ENCODE data around the gene FBLN2.

Gene FBLN2

DNA sequence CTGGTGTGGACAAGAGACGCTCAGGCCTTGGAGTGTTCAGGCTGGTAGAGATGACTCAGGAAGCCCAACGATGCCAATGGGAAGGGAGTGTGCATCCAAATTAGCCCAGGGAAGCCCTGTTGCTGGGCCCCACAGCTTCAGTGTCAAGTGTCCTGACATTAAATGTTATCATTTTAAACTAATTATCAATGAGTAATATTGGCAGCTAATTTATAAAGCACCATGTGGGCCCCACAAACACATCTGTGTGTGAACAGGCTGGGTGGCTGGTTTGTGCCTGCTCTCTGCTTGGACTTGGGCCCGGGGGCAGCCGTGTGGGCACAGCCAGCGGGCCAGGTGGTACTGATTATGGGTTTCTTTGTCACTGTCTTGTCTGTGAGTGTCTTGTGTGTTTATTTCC, 15.0 kb downstream of the FBLN2 start:
- TF ChIP-seq YY1 (IDR thresholded peaks at IDR 0.05; ENCODE audit: low read depth) (no peak), FOXM1 (IDR thresholded peaks at IDR 0.05; ENCODE audit: borderline replicate concordance, low read depth) (no peak), NFIC (IDR thresholded peaks at IDR 0.05) (no peak), ZBTB7A (IDR thresholded peaks at IDR 0.05; ENCODE audit: low read depth) (no peak), TCF12 (IDR thresholded peaks at IDR 0.05; ENCODE audit: low read depth) (no peak)

DNA sequence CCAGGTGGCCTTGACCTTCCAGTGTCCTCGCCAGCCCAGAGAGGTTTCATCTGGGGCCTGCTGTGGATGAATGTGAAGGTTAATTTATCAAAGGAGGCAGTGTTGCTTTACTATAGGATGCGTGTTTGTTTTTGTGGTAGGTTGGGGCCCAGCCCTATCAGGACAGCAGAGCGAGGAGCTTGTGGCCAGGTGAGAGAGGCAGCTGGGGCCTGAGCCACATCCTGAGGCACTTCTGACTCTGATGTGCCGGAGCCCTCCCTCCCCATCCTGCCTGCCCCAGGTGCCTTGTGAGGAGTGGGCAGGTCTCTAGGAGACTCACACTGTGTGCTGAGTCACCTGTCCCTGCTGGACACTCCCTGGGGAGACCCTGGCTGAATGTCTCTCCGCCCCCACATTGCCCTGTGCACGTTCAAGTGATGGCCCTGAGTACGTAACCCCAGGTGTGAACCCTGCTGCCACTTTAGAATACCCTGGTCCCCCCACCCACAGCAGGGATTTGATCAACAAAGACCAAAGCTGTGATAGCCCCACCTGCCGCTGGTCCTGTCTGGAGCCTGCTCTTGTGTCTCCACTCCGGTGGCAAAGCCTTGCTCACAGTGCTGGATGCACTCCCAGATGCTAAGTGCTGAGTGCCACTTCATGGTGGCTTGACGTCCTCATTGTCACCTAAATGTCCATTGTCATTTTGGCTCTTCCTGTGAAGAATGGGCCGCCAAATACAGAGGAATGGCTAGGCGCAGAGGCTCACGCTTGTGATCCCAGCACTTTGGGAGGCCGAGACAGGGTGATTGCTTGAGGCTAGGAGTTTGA, 16.0 kb downstream of the FBLN2 start:
- TF ChIP-seq FOXM1 (IDR thresholded peaks at IDR 0.05; ENCODE audit: borderline replicate concordance, low read depth) (no peak), ZBTB7A (IDR thresholded peaks at IDR 0.05; ENCODE audit: low read depth) (no peak), CEBPB (IDR thresholded peaks at IDR 0.05) (no peak), TAF1 (IDR thresholded peaks at IDR 0.05; ENCODE audit: low read depth) (no peak), EP300 (IDR thresholded peaks at IDR 0.05; ENCODE audit: borderline replicate concordance) (no peak), TEAD4 (IDR thresholded peaks at IDR 0.05) (no peak), YY1 (IDR thresholded peaks at IDR 0.05; ENCODE audit: low read depth) (no peak), RAD21 (IDR thresholded peaks at IDR 0.05; ENCODE audit: low read depth) (no peak), EGR1 (IDR thresholded peaks at IDR 0.05) (no peak), TCF12 (IDR thresholded peaks at IDR 0.05; ENCODE audit: low read depth) (no peak)
- TF ChIP-seq, protein P1, sequence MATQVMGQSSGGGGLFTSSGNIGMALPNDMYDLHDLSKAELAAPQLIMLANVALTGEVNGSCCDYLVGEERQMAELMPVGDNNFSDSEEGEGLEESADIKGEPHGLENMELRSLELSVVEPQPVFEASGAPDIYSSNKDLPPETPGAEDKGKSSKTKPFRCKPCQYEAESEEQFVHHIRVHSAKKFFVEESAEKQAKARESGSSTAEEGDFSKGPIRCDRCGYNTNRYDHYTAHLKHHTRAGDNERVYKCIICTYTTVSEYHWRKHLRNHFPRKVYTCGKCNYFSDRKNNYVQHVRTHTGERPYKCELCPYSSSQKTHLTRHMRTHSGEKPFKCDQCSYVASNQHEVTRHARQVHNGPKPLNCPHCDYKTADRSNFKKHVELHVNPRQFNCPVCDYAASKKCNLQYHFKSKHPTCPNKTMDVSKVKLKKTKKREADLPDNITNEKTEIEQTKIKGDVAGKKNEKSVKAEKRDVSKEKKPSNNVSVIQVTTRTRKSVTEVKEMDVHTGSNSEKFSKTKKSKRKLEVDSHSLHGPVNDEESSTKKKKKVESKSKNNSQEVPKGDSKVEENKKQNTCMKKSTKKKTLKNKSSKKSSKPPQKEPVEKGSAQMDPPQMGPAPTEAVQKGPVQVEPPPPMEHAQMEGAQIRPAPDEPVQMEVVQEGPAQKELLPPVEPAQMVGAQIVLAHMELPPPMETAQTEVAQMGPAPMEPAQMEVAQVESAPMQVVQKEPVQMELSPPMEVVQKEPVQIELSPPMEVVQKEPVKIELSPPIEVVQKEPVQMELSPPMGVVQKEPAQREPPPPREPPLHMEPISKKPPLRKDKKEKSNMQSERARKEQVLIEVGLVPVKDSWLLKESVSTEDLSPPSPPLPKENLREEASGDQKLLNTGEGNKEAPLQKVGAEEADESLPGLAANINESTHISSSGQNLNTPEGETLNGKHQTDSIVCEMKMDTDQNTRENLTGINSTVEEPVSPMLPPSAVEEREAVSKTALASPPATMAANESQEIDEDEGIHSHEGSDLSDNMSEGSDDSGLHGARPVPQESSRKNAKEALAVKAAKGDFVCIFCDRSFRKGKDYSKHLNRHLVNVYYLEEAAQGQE (IDR thresholded peaks at IDR 0.05; ENCODE audit: low read depth): no peak
- TF ChIP-seq, protein P2, sequence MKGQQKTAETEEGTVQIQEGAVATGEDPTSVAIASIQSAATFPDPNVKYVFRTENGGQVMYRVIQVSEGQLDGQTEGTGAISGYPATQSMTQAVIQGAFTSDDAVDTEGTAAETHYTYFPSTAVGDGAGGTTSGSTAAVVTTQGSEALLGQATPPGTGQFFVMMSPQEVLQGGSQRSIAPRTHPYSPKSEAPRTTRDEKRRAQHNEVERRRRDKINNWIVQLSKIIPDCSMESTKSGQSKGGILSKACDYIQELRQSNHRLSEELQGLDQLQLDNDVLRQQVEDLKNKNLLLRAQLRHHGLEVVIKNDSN (IDR thresholded peaks at IDR 0.05): no peak
- TF ChIP-seq, protein P3, sequence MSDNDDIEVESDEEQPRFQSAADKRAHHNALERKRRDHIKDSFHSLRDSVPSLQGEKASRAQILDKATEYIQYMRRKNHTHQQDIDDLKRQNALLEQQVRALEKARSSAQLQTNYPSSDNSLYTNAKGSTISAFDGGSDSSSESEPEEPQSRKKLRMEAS (IDR thresholded peaks at IDR 0.05): no peak

DNA sequence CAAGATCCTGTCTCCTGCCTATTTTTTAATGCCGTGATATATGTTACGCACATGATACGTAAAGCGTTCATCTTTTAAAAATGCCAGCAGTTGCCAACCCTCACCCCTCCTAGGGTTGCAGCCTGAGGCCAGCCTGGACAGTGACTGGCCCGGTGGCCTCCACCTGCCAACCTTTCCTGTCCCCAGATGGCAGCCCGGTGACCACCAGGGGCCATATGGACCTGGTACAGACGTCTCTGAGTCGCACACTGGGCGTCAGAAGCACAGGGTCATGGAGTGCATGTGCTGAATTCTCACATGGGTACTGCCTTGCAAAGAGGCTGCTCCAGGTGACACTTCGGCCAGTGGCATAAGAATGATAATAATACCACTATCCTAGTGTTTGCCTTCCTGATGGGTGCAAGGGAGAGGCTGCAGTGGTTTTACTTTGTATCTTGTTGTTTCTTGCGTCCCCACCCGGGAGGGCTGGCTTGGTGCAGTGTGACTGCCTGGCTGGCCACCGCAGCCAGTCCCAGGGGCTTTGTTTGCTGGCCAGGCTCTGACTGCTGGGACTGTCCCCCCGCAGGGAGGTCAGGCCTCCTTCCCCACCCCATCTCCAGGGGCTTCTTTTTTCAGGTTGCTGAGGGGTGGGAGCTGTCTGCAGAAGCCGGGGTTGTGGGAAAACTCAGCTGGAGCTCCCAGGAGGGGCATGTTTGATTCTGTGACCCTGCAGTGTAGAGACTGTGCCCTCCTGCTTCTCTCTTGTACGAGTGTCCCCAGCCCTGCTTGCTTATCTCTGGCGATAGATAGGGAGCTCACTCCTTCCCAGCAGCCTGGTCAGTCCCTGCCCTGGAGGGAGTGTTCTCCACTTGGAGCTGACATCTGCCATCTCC, 16.9 kb downstream of the FBLN2 start:
- no peak for TF ChIP-seq CREB1 (IDR thresholded peaks at IDR 0.05; ENCODE audit: low read depth)
- TF ChIP-seq, protein P2 (IDR thresholded peaks at IDR 0.05): no peak
- TF ChIP-seq, protein P1 (IDR thresholded peaks at IDR 0.05; ENCODE audit: low read depth): no peak

DNA sequence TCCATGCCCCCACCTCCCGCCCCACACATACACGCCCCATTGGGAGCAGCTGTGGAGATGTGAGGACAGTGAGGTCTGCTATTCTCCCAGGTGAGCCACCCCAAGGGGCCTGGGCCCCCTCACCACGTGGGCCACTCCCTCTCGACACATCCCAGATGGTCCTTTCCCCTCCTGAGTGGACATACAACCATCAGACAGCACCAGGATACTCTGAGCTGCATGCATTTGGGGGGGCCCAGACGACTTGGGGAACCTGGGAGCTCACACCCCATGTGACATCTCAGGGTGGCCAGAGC, 17.5 kb downstream of the FBLN2 start:
- no peak for TF ChIP-seq RAD21 (IDR thresholded peaks at IDR 0.05; ENCODE audit: low read depth)

DNA sequence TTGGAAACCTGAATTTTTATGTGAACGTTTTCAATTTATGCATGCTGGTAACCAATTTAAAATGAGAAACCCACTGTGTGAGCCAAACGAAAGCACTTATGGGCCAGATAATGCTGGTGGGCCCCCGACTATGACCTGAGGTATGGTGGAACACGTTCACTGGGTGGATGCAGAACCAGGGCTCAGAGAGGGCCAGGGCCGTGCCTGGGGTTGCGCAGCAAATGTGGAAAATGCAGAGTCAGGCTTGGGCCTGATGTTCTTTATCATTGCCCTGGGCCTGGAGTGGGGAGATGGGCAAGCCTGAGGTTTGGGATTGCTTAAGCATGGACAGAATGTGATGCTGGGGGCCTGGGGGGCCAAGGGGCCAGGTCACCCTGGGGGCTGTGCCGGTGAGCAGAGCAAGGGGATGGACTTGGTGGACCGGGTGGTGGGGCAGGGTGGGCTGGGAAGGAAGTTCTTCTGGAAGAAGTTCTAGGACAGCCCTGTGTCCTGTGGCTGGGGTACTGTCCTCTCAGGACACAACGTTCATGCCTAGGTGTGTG, 17.9 kb downstream of the FBLN2 start:
- no peak for TF ChIP-seq CREB1 (IDR thresholded peaks at IDR 0.05; ENCODE audit: low read depth)
- TF ChIP-seq, protein P2 (IDR thresholded peaks at IDR 0.05): no peak
- TF ChIP-seq EGR1 (IDR thresholded peaks at IDR 0.05): no peak
- TF ChIP-seq TAF1 (IDR thresholded peaks at IDR 0.05; ENCODE audit: low read depth): no peak
- TF ChIP-seq TCF12 (IDR thresholded peaks at IDR 0.05; ENCODE audit: low read depth): no peak
- TF ChIP-seq, protein P1 (IDR thresholded peaks at IDR 0.05; ENCODE audit: low read depth): no peak
- TF ChIP-seq ZBTB7A (IDR thresholded peaks at IDR 0.05; ENCODE audit: low read depth): no peak
- no peak for TF ChIP-seq RAD21 (IDR thresholded peaks at IDR 0.05; ENCODE audit: low read depth)
- TF ChIP-seq TEAD4 (IDR thresholded peaks at IDR 0.05): no peak
- TF ChIP-seq FOXM1 (IDR thresholded peaks at IDR 0.05; ENCODE audit: borderline replicate concordance, low read depth): no peak
- no peak for TF ChIP-seq YY1 (IDR thresholded peaks at IDR 0.05; ENCODE audit: low read depth)
- TF ChIP-seq, protein P3 (IDR thresholded peaks at IDR 0.05): no peak
